Trophoblast cell (in vitro differentiated cells and primary cell): ENCODE data around the gene CCDC107.
A peak's percentile ranks its signal among the peaks of the same experiment; 100 is the strongest.

ENCODE experiments used
- DNase-seq, 2 donors: peaks; one replicate each; pipeline ENCODE4 v3.0.0-alpha.2; 2016
- H2AFZ ChIP-seq: 2 replicates; pipeline ENCODE4 v1.6.1; 2013; ENCODE audit warnings: low read length, moderate library complexity, mild to moderate bottlenecking; ENCODE audit not compliant: insufficient read depth, poor library complexity
- H2AK5ac ChIP-seq: 2 replicates; pipeline ENCODE4 v1.6.1; 2013; ENCODE audit warnings: mild to moderate bottlenecking, low read length
- H2BK120ac ChIP-seq: 2 replicates; pipeline ENCODE4 v1.6.1; 2013; ENCODE audit warnings: low read length, mild to moderate bottlenecking, moderate library complexity; ENCODE audit not compliant: insufficient read depth, poor library complexity
- H2BK12ac ChIP-seq: 2 replicates; pipeline ENCODE4 v1.6.1; 2013; ENCODE audit warnings: mild to moderate bottlenecking, low read length, moderate library complexity
- H2BK5ac ChIP-seq: 2 replicates; pipeline ENCODE4 v1.6.1; 2013; ENCODE audit warnings: low read length, low read depth, moderate library complexity, mild to moderate bottlenecking; ENCODE audit not compliant: poor library complexity
- H3K14ac ChIP-seq: 2 replicates; pipeline ENCODE4 v1.6.1; 2013; ENCODE audit warnings: mild to moderate bottlenecking, low read length
- H3K18ac ChIP-seq: 2 replicates; pipeline ENCODE4 v1.6.1; 2013; ENCODE audit warnings: mild to moderate bottlenecking, low read length
- H3K23ac ChIP-seq: 2 replicates; pipeline ENCODE4 v1.6.1; 2013; ENCODE audit warnings: low read length
- H3K27ac ChIP-seq: 2 replicates; pipeline ENCODE4 v1.5.1; 2013; ENCODE audit warnings: low read depth, mild to moderate bottlenecking, inconsistent platforms, low read length, moderate library complexity
- H3K27me3 ChIP-seq: 2 replicates; pipeline ENCODE4 v1.6.1; 2013; ENCODE audit warnings: inconsistent platforms, mild to moderate bottlenecking, low read length, moderate library complexity; ENCODE audit not compliant: insufficient read depth
- H3K36me3 ChIP-seq, 2 experiments: 1 replicate in 1 of 2; 2 replicates in 1 of 2; pipeline ENCODE4 v1.6.1; 2013; ENCODE audit warnings: low read length in 2 of 2, mild to moderate bottlenecking in 2 of 2, moderate library complexity in 1 of 2; ENCODE audit not compliant: insufficient read depth in 2 of 2, control insufficient read depth in 1 of 2
- H3K4ac ChIP-seq: 2 replicates; pipeline ENCODE4 v1.6.1; 2013; ENCODE audit warnings: low read depth, mild to moderate bottlenecking, low read length, moderate library complexity
- H3K4me1 ChIP-seq, 2 experiments: 1 replicate in 1 of 2; 2 replicates in 1 of 2; pipeline ENCODE4 v1.6.1; 2013; ENCODE audit warnings: low read length in 2 of 2, mild to moderate bottlenecking in 2 of 2, moderate library complexity in 1 of 2; ENCODE audit not compliant: insufficient read depth in 2 of 2, control insufficient read depth in 1 of 2
- H3K4me2 ChIP-seq: 2 replicates; pipeline ENCODE4 v1.6.1; 2013; ENCODE audit warnings: inconsistent platforms, mild to moderate bottlenecking, low read length, moderate library complexity
- H3K4me3 ChIP-seq: 2 replicates; pipeline ENCODE4 v1.5.1; 2013; ENCODE audit warnings: mild to moderate bottlenecking, low read depth, low read length, inconsistent platforms
- H3K79me1 ChIP-seq: one replicate; pipeline ENCODE4 v1.6.1; 2013; ENCODE audit warnings: low read length
- H3K79me2 ChIP-seq: 2 replicates; pipeline ENCODE4 v1.6.1; 2013; ENCODE audit warnings: low read length, mild to moderate bottlenecking; ENCODE audit not compliant: control insufficient read depth, insufficient read depth, poor library complexity
- H3K9ac ChIP-seq: 2 replicates; pipeline ENCODE4 v1.6.1; 2013; ENCODE audit warnings: mild to moderate bottlenecking, low read length
- H3K9me3 ChIP-seq: 2 replicates; pipeline ENCODE4 v1.6.1; 2013; ENCODE audit warnings: low read depth, mild to moderate bottlenecking, control low read depth, inconsistent platforms, low read length; ENCODE audit not compliant: insufficient read depth
- H4K12ac ChIP-seq: 2 replicates; pipeline ENCODE4 v1.6.1; 2013; ENCODE audit warnings: low read depth, mild to moderate bottlenecking, low read length, moderate library complexity
- H4K8ac ChIP-seq: 2 replicates; pipeline ENCODE4 v1.6.1; 2013; ENCODE audit warnings: low read depth, mild to moderate bottlenecking, low read length, moderate library complexity
- H4K91ac ChIP-seq: one replicate; pipeline ENCODE4 v1.6.1; 2013; ENCODE audit warnings: low read depth, mild to moderate bottlenecking, low read length, moderate library complexity
- WGBS: extraction: QIAGEN DNeasy Blood & Tissue Kit; methylation state at CpG from one replicate; pipeline ENCODE4 v1.1.7; 2013; ENCODE audit warnings: missing lambda C conversion rate; ENCODE audit not compliant: insufficient read length, insufficient coverage; ENCODE audit errors: extremely low coverage; 5-methylcytosine and 5-hydroxymethylcytosine counted together

CCDC107 gene

DNA sequence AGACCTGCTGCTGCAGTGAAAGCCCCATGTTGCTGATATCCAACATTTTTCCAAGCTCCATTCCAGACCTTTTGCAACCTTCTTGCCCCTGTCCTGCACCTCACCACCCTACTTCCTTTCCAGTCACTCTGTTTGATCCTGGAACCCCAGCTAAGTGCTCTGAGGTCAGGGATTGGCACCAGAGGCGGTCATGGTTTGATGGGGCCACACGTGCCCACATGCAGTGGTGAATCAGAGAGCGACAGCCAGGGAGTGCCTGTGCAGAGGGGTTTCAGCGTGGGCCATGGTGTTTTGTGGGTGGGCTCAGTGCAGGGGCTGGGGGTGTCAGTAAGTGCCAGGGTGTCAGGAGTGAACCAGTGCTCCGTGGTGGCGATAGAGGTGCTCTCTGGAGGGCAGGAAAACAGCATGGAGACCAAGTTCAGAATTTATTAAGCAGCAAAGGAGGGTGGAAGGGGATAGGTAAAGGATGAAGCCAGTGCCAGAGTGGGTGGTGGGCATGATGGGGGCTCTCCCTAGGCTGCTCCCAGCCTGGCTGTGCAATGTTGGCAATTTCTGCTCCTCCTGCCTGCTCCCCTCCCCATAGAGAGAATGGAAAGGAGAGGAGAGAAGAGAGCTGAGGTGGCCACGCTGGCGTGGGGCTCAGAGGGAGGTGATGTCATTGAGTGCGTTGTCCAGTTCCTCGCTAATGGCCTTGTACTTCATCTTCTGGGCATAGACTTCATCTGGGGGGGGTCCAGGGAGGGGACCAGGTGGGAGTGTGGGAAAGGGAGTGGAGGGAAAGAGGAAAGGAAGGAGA is 24.6 kb downstream of the CCDC107 start:
- no peak overlapping the region for H3K4ac ChIP-seq
- H3K79me1 ChIP-seq = no peaks in the 10 kb centered on the region
- H4K12ac ChIP-seq = no peak overlapping the region
- H2BK12ac ChIP-seq = no peak overlapping the region
- H4K91ac ChIP-seq = no peak overlapping the region
- H3K79me2 ChIP-seq = no peaks in the 10 kb centered on the region
- no peak overlapping the region for H4K8ac ChIP-seq
- no peak overlapping the region for H2AFZ ChIP-seq
- H3K27ac ChIP-seq = no peak overlapping the region
- H2BK120ac ChIP-seq = no peak overlapping the region
- no peak overlapping the region for H3K23ac ChIP-seq
- peaks cover 36 to 46% of the 10 kb centered on the region in 2 experiments for H3K36me3 ChIP-seq
- no peak for DNase-seq
- H3K4me2 ChIP-seq = no peak overlapping the region
- H3K9me3 ChIP-seq = no peaks in the 10 kb centered on the region
- H2BK5ac ChIP-seq = no peak overlapping the region
- no peak overlapping the region for H3K14ac ChIP-seq
- H3K4me1 ChIP-seq = peaks cover 3 to 4% of the 10 kb centered on the region in 2 experiments
- no peaks in the 10 kb centered on the region for H3K27me3 ChIP-seq
- H2AK5ac ChIP-seq = no peak overlapping the region
- H3K9ac ChIP-seq = no peak overlapping the region
- H3K4me3 ChIP-seq = no peak overlapping the region
- H3K18ac ChIP-seq = no peak overlapping the region
- WGBS = no CpG with 5 or more reads among the region's 10 CpGs

DNA sequence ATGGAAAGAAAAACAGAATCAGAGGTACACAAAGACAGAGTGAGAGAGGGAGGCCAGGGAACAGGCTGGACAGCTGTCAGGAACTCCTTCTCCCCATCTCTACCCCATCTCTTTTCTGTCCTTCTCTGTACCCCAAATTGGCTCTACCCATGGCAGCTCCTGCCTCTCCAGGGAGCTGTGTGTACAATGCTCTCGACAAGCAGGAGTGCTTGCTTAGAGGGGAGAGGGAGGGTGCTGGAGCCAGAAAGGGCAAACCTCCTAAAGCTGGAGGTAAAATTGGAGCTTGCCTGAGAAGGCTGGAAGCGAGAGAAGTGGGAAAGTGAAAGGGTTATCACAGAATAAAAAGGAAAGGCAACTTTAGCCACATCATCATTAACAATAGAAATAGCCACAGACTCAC is 25.2 kb downstream of the CCDC107 start:
- Histone ChIP-seq H2BK120ac (no peak overlapping the region), H3K36me3 (peaks cover 40 to 50% of the 10 kb centered on the region in 2 experiments), H2BK12ac (no peak overlapping the region)

DNA sequence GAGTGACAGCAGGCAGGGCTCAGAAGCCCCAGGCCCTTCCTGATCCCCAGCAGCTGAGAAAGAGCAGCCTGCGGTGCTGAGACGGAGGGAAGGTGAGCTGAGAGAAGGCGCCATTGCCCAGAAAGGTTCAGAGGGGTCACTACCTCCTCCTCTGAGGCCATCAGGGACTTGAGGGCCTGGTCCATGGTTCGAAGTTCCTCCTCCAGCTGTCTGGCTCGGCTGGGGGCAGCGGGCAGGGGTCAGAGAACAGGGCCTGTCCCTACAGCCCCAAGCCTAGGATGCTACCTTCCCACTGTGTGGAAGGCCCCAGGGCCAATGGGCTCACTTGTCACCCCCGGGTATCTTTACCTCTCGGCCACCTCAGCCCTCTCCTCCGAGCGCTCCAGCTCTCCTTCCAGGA is 26.8 kb downstream of the CCDC107 start:
- Histone ChIP-seq H3K79me1 (peaks cover 9% of the 10 kb centered on the region), H3K4ac (no peak overlapping the region), H3K4me2 (no peak overlapping the region), H3K4me3 (no peak overlapping the region), H2AFZ (no peak overlapping the region), H2BK120ac (no peak overlapping the region), H3K27me3 (no peaks in the 10 kb centered on the region), H2BK5ac (no peak overlapping the region), H4K12ac (no peak overlapping the region), H3K36me3 (peaks cover 40 to 50% of the 10 kb centered on the region in 2 experiments), H3K9ac (peak overlapping the region; percentile 21), H3K4me1 (peaks cover 16 to 24% of the 10 kb centered on the region in 2 experiments), H4K8ac (no peak overlapping the region), H2BK12ac (no peak overlapping the region), H3K27ac (no peak overlapping the region), H3K18ac (no peak overlapping the region), H3K79me2 (peaks cover 8% of the 10 kb centered on the region), H3K9me3 (no peaks in the 10 kb centered on the region), H3K14ac (no peak overlapping the region), H3K23ac (no peak overlapping the region), H2AK5ac (no peak overlapping the region), H4K91ac (no peak overlapping the region)
- no peak for DNase-seq
- WGBS = no CpG with 5 or more reads among the region's 10 CpGs

More for the DNA sequence above, 25.2 kb downstream of the CCDC107 start:
- H3K79me2 ChIP-seq = no peaks in the 10 kb centered on the region
- H3K9me3 ChIP-seq = no peaks in the 10 kb centered on the region
- H4K8ac ChIP-seq = no peak overlapping the region
- no peak overlapping the region for H3K14ac ChIP-seq
- no peak overlapping the region for H3K23ac ChIP-seq
- WGBS = no CpG with 5 or more reads among the region's 2 CpGs
- no peak overlapping the region for H3K9ac ChIP-seq
- H3K4me3 ChIP-seq = no peak overlapping the region
- H2BK5ac ChIP-seq = no peak overlapping the region
- H3K4ac ChIP-seq = no peak overlapping the region
- H3K4me1 ChIP-seq = peaks cover 9 to 10% of the 10 kb centered on the region in 2 experiments
- H2AK5ac ChIP-seq = no peak overlapping the region
- H3K27ac ChIP-seq = no peak overlapping the region
- H3K4me2 ChIP-seq = no peak overlapping the region
- no peak overlapping the region for H3K18ac ChIP-seq
- no peak for DNase-seq
- H3K79me1 ChIP-seq = no peaks in the 10 kb centered on the region
- H4K12ac ChIP-seq = no peak overlapping the region
- no peak overlapping the region for H2AFZ ChIP-seq
- no peaks in the 10 kb centered on the region for H3K27me3 ChIP-seq
- H4K91ac ChIP-seq = no peak overlapping the region

DNA sequence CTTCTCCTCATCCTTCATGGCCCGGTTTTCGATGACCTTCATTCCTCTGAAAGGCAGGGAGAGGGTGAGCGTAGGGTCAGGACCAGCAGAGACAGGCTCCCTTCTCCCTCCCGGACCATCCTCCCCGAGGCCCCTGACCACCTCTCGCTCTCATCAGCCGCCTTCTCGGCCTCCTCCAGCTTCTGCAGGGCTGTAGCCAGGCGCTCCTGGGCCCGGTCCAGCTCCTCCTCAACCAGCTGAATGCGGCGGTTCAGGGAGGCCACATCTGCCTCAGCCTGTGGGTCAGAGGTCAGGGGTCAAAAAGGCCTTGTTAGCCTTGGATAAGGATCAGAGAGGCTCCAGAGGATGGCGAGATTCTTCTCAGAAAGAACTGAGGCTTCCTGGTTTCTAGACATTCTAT is 27.4 kb downstream of the CCDC107 start:
- H4K91ac ChIP-seq = no peak overlapping the region

More for the DNA sequence above, 27.4 kb downstream of the CCDC107 start:
- H3K27me3 ChIP-seq = no peaks in the 10 kb centered on the region
- peaks cover 11% of the 10 kb centered on the region for H3K79me2 ChIP-seq
- peak overlapping the region; percentile 27 for H3K18ac ChIP-seq
- H3K27ac ChIP-seq = no peak overlapping the region
- no peak overlapping the region for H2AK5ac ChIP-seq
- H3K79me1 ChIP-seq = peaks cover 14% of the 10 kb centered on the region
- no peak overlapping the region for H3K23ac ChIP-seq
- no peak overlapping the region for H4K8ac ChIP-seq
- no peak overlapping the region for H4K12ac ChIP-seq
- peaks cover 16 to 24% of the 10 kb centered on the region in 2 experiments for H3K4me1 ChIP-seq
- no peak overlapping the region for H2AFZ ChIP-seq
- no peak overlapping the region for H2BK120ac ChIP-seq
- no peak overlapping the region for H3K4ac ChIP-seq
- no peak overlapping the region for H3K14ac ChIP-seq
- H3K4me3 ChIP-seq = no peak overlapping the region
- no peak for DNase-seq
- no peak overlapping the region for H2BK5ac ChIP-seq
- peaks cover 40 to 50% of the 10 kb centered on the region in 2 experiments for H3K36me3 ChIP-seq
- H3K4me2 ChIP-seq = no peak overlapping the region
- no peak overlapping the region for H3K9ac ChIP-seq
- no peaks in the 10 kb centered on the region for H3K9me3 ChIP-seq
- H2BK12ac ChIP-seq = no peak overlapping the region
- WGBS = no CpG with 5 or more reads among the region's 13 CpGs
